ENCODE results near the gene CALM1.

CALM1 gene

DNA sequence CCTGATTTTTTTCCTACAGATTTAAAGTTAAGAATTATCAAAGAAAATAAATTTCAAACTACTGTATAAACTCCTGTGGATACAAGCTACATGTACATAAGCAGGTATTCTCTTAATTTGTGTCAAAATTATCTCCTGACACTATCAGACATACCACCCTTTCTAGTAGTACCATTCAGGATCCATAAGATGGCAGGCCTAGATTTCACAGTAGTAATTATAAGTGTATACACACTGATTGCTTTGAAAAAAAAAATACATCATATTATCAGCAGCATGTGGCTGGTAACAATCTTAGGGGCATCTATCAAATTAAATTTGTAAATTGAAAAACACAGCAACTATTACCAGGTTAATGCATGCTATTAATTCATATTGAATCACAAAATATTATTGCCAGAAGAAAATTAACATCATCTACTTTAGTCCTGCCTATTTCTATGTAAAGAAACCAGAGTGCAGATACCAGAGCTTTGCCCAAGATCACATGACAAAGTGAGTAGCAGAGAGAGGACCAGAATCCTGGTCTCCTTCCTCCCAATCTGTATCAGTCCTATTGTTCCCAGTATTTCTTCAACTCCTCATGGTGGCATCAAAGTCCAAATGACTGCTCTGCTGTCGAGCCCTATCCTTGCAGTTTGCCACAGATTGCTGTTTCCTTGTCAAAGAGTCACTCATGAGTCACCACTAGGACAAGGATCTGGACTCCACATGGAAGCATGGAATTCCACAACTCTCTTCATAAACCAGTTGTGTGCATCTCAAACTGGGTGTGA is 27.7 kb upstream of the CALM1 start:
- Histone ChIP-seq H3K9me3 (ENCODE audit: control insufficient read depth in 1 of 2, low read length in 2 of 2) (no peaks in the 10 kb centered on the region), H3K4me1 (ENCODE audit: control insufficient read depth in 1 of 2, insufficient read depth in 2 of 2, low read length in 2 of 2) (peaks cover 0 to 9% of the 10 kb centered on the region in 2 donors), H3K4me3 (ENCODE audit: low read depth in 1 of 2, low read length in 2 of 2) (no peak overlapping the region), H3K27ac (ENCODE audit: low read depth, low read length) (no peak overlapping the region), H3K36me3 (ENCODE audit: control insufficient read depth in 1 of 2, insufficient read depth in 2 of 2, low read length in 2 of 2) (no peaks in the 10 kb centered on the region), H3K9ac (ENCODE audit: low read depth in 1 of 2, low read length in 2 of 2) (no peak overlapping the region), H3K27me3 (ENCODE audit: control insufficient read depth in 1 of 2, insufficient read depth in 2 of 2, low read length in 2 of 2) (no peaks in the 10 kb centered on the region)

DNA sequence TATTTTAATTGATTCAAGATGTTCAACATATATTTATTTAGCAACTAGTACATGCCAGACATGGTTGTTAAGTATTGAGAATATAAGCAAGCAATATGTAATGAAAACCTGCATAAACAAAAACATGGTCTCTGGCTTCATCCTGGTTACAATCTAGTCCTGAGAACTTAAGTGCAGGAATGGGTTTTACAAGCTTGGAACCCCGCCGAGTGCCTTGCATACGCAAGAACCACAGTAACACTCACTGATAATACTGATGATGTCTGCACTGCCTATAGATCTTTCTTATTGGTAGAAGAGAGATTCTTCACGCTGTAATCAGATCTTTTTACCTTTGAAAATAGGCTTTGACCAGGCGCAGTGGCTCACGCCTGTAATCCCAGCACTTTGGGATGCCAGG is 22.9 kb upstream of the CALM1 start:
- H3K4me1 ChIP-seq (ENCODE audit: control insufficient read depth in 1 of 2, insufficient read depth in 2 of 2, low read length in 2 of 2) = peaks cover 0 to 9% of the 10 kb centered on the region in 2 donors
- H3K9me3 ChIP-seq (ENCODE audit: control insufficient read depth in 1 of 2, low read length in 2 of 2) = no peaks in the 10 kb centered on the region
- no peaks in the 10 kb centered on the region for H3K27me3 ChIP-seq (ENCODE audit: control insufficient read depth in 1 of 2, insufficient read depth in 2 of 2, low read length in 2 of 2)
- H3K27ac ChIP-seq (ENCODE audit: low read depth, low read length) = no peak overlapping the region
- no peak overlapping the region for H3K9ac ChIP-seq (ENCODE audit: low read depth in 1 of 2, low read length in 2 of 2)
- no peaks in the 10 kb centered on the region for H3K36me3 ChIP-seq (ENCODE audit: control insufficient read depth in 1 of 2, insufficient read depth in 2 of 2, low read length in 2 of 2)
- H3K4me3 ChIP-seq (ENCODE audit: low read depth in 1 of 2, low read length in 2 of 2) = no peak overlapping the region

DNA sequence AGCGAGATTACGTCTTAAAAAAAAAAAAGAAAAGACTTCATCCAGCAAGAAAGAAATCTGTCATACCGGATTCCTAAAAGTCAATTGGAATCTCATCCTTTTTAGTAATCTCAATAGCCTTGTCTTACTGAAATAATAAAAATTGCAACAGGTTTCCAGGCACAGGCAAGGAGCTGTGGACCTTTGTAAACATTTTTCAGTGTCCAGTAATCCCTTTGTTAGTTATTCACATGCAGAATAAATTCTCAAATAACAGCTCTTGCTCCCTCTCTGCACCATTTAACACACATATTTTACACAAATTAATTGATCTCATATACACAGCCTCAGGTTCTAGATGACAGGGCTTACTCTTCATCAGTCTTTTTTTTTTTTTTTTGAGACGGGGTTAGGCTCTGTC is 22.0 kb upstream of the CALM1 start:
- H3K9me3 ChIP-seq (ENCODE audit: control insufficient read depth in 1 of 2, low read length in 2 of 2) = no peaks in the 10 kb centered on the region
- no peak overlapping the region for H3K9ac ChIP-seq (ENCODE audit: low read depth in 1 of 2, low read length in 2 of 2)
- peaks cover 0 to 2% of the 10 kb centered on the region in 2 donors for H3K4me1 ChIP-seq (ENCODE audit: control insufficient read depth in 1 of 2, insufficient read depth in 2 of 2, low read length in 2 of 2)
- H3K27me3 ChIP-seq (ENCODE audit: control insufficient read depth in 1 of 2, insufficient read depth in 2 of 2, low read length in 2 of 2) = no peaks in the 10 kb centered on the region
- no peak overlapping the region for H3K4me3 ChIP-seq (ENCODE audit: low read depth in 1 of 2, low read length in 2 of 2)
- H3K27ac ChIP-seq (ENCODE audit: low read depth, low read length) = no peak overlapping the region
- no peaks in the 10 kb centered on the region for H3K36me3 ChIP-seq (ENCODE audit: control insufficient read depth in 1 of 2, insufficient read depth in 2 of 2, low read length in 2 of 2)

DNA sequence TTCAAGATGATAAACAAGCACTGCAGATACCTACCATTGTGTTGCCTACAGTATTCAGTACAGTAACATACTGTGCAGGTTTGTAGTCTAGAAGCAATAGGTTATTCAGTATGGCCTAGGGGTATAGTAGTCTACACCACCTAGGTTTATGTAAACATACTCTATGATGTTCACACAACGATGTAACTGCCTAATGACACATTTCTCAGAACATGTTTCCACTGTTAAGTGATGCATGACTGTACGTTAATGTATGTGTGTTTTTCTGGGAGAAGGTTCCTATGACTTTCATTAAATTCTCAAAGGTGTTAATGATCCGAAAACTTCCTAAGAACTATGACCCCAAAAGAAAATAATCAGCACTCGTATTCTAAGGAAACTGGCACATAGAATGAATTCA is 20.9 kb upstream of the CALM1 start:
- Histone ChIP-seq H3K27me3 (ENCODE audit: control insufficient read depth in 1 of 2, insufficient read depth in 2 of 2, low read length in 2 of 2) (no peaks in the 10 kb centered on the region), H3K27ac (ENCODE audit: low read depth, low read length) (no peak overlapping the region), H3K9me3 (ENCODE audit: control insufficient read depth in 1 of 2, low read length in 2 of 2) (no peaks in the 10 kb centered on the region), H3K4me1 (ENCODE audit: control insufficient read depth in 1 of 2, insufficient read depth in 2 of 2, low read length in 2 of 2) (peaks cover 1 to 2% of the 10 kb centered on the region in 2 donors), H3K9ac (ENCODE audit: low read depth in 1 of 2, low read length in 2 of 2) (no peak overlapping the region), H3K4me3 (ENCODE audit: low read depth in 1 of 2, low read length in 2 of 2) (no peak overlapping the region), H3K36me3 (ENCODE audit: control insufficient read depth in 1 of 2, insufficient read depth in 2 of 2, low read length in 2 of 2) (no peaks in the 10 kb centered on the region)

DNA sequence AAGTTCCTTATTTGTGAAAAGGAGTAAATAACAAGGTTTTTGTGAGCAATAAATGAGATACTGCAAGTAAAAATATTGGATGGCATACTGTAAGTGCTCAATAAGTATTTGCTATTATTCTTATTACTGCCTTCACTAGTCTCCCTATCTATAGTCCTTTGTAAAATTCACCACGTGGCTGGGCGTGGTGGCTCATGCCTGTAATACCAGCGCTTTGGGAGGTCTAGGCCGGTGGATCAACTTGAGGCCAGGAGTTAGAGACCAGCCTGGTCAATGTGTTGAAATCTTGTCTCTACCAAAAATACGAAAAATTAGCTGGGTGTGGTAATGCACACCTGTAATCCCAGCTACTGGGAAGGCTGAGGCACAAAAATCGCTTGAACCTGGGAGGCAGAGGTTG is 18.6 kb upstream of the CALM1 start:
- Histone ChIP-seq H3K36me3 (ENCODE audit: control insufficient read depth in 1 of 2, insufficient read depth in 2 of 2, low read length in 2 of 2) (no peaks in the 10 kb centered on the region), H3K4me3 (ENCODE audit: low read depth in 1 of 2, low read length in 2 of 2) (no peak overlapping the region), H3K27me3 (ENCODE audit: control insufficient read depth in 1 of 2, insufficient read depth in 2 of 2, low read length in 2 of 2) (no peaks in the 10 kb centered on the region), H3K9ac (ENCODE audit: low read depth in 1 of 2, low read length in 2 of 2) (no peak overlapping the region), H3K4me1 (ENCODE audit: control insufficient read depth in 1 of 2, insufficient read depth in 2 of 2, low read length in 2 of 2) (peaks cover 11 to 14% of the 10 kb centered on the region in 2 donors), H3K9me3 (ENCODE audit: control insufficient read depth in 1 of 2, low read length in 2 of 2) (no peaks in the 10 kb centered on the region), H3K27ac (ENCODE audit: low read depth, low read length) (no peak overlapping the region)

DNA sequence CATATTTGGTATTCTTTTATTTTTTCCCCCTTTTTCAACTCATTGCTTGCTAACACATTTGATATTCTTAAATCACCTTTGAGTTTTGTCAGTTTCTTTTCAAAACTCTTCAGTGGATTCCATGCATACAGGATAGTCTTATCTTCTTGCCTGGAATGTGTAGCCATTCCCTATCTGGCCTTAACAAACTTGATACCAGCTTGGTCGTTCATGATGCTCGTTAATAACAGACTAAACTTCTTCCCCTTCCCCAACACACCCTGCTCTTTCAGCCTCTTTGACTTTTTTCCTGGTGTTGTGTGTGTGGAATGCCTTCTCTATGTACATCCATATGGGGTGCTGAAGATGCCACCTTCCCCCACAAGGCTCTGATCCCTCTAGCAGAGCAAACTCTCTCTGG is 17.7 kb upstream of the CALM1 start:
- no peaks in the 10 kb centered on the region for H3K27me3 ChIP-seq (ENCODE audit: control insufficient read depth in 1 of 2, insufficient read depth in 2 of 2, low read length in 2 of 2)
- no peak overlapping the region for H3K27ac ChIP-seq (ENCODE audit: low read depth, low read length)
- peaks cover 13 to 18% of the 10 kb centered on the region in 2 donors for H3K4me1 ChIP-seq (ENCODE audit: control insufficient read depth in 1 of 2, insufficient read depth in 2 of 2, low read length in 2 of 2)
- no peak overlapping the region for H3K9ac ChIP-seq (ENCODE audit: low read depth in 1 of 2, low read length in 2 of 2)
- H3K4me3 ChIP-seq (ENCODE audit: low read depth in 1 of 2, low read length in 2 of 2) = no peak overlapping the region
- H3K9me3 ChIP-seq (ENCODE audit: control insufficient read depth in 1 of 2, low read length in 2 of 2) = no peaks in the 10 kb centered on the region
- no peaks in the 10 kb centered on the region for H3K36me3 ChIP-seq (ENCODE audit: control insufficient read depth in 1 of 2, insufficient read depth in 2 of 2, low read length in 2 of 2)

DNA sequence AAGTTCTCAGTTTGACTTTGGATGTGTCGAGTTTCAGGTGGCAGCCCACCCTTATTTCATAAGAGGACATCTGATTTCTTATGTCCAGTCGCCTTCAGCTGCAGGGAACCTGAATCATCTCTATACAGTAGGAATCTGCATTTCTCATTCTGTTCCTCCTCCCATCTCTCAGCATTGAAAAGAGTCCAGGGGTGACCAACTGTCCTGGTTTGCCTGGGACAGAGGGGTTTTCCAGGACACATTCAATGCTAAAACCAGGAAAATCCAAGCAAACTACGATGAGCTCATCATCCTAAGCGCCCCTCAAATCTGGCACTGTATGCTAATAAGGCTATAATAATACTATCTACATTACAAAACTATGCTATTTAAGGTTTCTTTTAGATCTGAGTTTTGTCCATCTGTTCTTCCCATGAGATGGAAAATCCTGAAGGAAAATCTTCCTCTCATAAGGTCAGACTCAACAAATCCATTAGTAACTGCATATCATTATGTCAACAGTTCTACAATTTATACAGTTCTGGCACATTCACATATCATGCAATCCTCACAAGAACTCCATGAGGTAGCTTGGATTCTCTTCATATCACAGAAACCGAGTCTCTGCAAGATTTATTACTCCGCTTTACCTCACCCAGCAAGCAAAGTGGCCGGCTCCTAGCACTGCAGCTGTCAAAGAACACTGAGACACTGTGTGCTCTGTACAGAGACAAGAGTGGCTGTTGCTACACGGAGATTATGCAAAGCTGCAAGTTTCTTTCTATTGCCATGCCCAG is 15.6 kb upstream of the CALM1 start:
- peak overlapping the region; percentile 73 to 80 for H3K4me3 ChIP-seq (ENCODE audit: low read depth in 1 of 2, low read length in 2 of 2)

DNA sequence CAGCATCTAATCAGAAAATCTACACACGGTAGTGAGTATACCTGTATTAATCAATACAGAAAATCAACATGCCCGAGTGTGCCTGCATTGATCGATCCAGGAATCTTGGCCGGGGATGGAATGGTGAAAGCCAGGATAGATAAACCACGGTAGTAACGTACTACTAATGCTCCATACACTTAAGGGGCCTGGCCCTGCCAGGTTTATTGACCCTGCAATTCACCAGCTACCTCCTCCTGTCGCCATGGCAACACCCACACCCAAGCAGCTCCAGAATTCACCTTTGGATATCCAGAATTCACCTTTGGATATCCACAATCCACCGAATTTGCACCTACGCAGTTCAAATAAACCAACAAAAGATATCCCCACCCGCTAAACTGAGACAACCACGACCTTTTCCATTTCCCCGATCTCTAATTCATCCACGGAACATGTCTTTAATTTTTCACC is 14.8 kb upstream of the CALM1 start:
- Histone ChIP-seq H3K27ac (ENCODE audit: low read depth, low read length) (peak overlapping the region; percentile 99), H3K36me3 (ENCODE audit: control insufficient read depth in 1 of 2, insufficient read depth in 2 of 2, low read length in 2 of 2) (no peaks in the 10 kb centered on the region), H3K4me1 (ENCODE audit: control insufficient read depth in 1 of 2, insufficient read depth in 2 of 2, low read length in 2 of 2) (peaks cover 25 to 35% of the 10 kb centered on the region in 2 donors), H3K9me3 (ENCODE audit: control insufficient read depth in 1 of 2, low read length in 2 of 2) (no peaks in the 10 kb centered on the region), H3K4me3 (ENCODE audit: low read depth in 1 of 2, low read length in 2 of 2) (peak overlapping the region; percentile 73 to 80), H3K27me3 (ENCODE audit: control insufficient read depth in 1 of 2, insufficient read depth in 2 of 2, low read length in 2 of 2) (no peaks in the 10 kb centered on the region), H3K9ac (ENCODE audit: low read depth in 1 of 2, low read length in 2 of 2) (peak overlapping the region; percentile 92 to 98)

More for the DNA sequence above, 15.6 kb upstream of the CALM1 start:
- peak overlapping the region; percentile 99 for H3K27ac ChIP-seq (ENCODE audit: low read depth, low read length)
- peak overlapping the region; percentile 92 to 98 for H3K9ac ChIP-seq (ENCODE audit: low read depth in 1 of 2, low read length in 2 of 2)
- no peaks in the 10 kb centered on the region for H3K9me3 ChIP-seq (ENCODE audit: control insufficient read depth in 1 of 2, low read length in 2 of 2)
- H3K4me1 ChIP-seq (ENCODE audit: control insufficient read depth in 1 of 2, insufficient read depth in 2 of 2, low read length in 2 of 2) = peaks cover 25 to 35% of the 10 kb centered on the region in 2 donors
- no peaks in the 10 kb centered on the region for H3K27me3 ChIP-seq (ENCODE audit: control insufficient read depth in 1 of 2, insufficient read depth in 2 of 2, low read length in 2 of 2)
- no peaks in the 10 kb centered on the region for H3K36me3 ChIP-seq (ENCODE audit: control insufficient read depth in 1 of 2, insufficient read depth in 2 of 2, low read length in 2 of 2)

DNA sequence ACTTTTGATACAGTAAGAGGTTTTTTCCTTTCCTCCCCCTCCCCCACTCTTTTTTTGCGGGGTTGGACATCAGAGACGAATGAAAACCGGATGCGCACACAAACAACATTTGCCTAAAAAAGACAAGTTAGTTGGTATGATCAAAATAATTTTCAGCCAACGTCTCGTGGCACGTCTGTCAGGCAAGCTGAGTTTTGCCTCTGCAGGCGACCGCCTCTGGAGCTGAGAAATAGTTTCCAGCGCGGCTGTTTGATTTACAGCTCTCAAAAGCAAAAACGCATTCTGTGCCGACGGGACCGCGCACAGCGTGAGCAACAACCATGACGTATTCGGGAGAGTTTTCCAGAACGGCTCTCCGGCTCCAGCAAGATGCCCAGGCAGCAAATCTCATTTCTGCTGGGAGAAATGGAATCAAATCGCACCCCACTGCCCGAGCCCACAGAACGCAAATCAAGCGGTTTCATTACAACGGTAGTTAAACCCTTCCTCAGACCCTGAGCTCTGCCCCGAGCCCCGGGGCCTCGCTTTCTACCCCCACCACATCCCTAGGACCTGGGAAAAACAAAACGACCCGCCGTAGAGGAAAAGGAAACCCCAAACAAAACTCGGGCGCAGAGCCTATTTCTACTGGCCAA is 14.2 kb upstream of the CALM1 start:
- no peaks in the 10 kb centered on the region for H3K27me3 ChIP-seq (ENCODE audit: control insufficient read depth in 1 of 2, insufficient read depth in 2 of 2, low read length in 2 of 2)
- H3K4me3 ChIP-seq (ENCODE audit: low read depth in 1 of 2, low read length in 2 of 2) = peak overlapping the region; percentile 73 to 80
- peak overlapping the region; percentile 99 for H3K27ac ChIP-seq (ENCODE audit: low read depth, low read length)
- peak overlapping the region; percentile 92 to 98 for H3K9ac ChIP-seq (ENCODE audit: low read depth in 1 of 2, low read length in 2 of 2)
- peaks cover 25 to 35% of the 10 kb centered on the region in 2 donors for H3K4me1 ChIP-seq (ENCODE audit: control insufficient read depth in 1 of 2, insufficient read depth in 2 of 2, low read length in 2 of 2)
- H3K9me3 ChIP-seq (ENCODE audit: control insufficient read depth in 1 of 2, low read length in 2 of 2) = no peaks in the 10 kb centered on the region
- H3K36me3 ChIP-seq (ENCODE audit: control insufficient read depth in 1 of 2, insufficient read depth in 2 of 2, low read length in 2 of 2) = no peaks in the 10 kb centered on the region

Measured in duodenal mucosa (tissue), 2 donors.